Astrocyte (in vitro differentiated cells and primary cell): ENCODE results near the gene BICC1. TPM values are rescaled to one million over a fixed set of nuclear protein-coding genes. Genes with fewer than 3 reads are reported as not detected.

ENCODE experiments used
- DNase-seq: peaks from one replicate; pipeline ENCODE4 v3.0.0-alpha.2; 2010; ENCODE audit warnings: low read depth
- FAIRE-seq: peaks from 2 replicates; lab custom pipeline; 2011; peaks lifted over from hg19 to GRCh38; lab: Jason Lieb, UNC
- H2AFZ ChIP-seq: 2 replicates; pipeline ENCODE4 v1.6.0; 2012; ENCODE audit warnings: low read depth, low read length, inconsistent platforms
- H3K27ac ChIP-seq: 2 replicates; pipeline ENCODE4 v1.5.1; 2011; ENCODE audit warnings: low read depth, low read length, inconsistent platforms
- H3K27me3 ChIP-seq: 2 replicates; pipeline ENCODE4 v1.6.0; 2011; ENCODE audit warnings: low read length, inconsistent platforms; ENCODE audit not compliant: insufficient read depth
- H3K36me3 ChIP-seq: 2 replicates; pipeline ENCODE4 v1.5.1; 2011; ENCODE audit warnings: low read length, inconsistent platforms; ENCODE audit not compliant: insufficient read depth
- H3K4me1 ChIP-seq: 2 replicates; pipeline ENCODE4 v1.5.1; 2011; ENCODE audit warnings: low read length, inconsistent platforms; ENCODE audit not compliant: insufficient read depth
- H3K4me2 ChIP-seq: 2 replicates; pipeline ENCODE4 v1.6.0; 2012; ENCODE audit warnings: low read length, inconsistent platforms
- H3K4me3 ChIP-seq: 2 replicates; pipeline ENCODE4 v1.5.1; 2011; ENCODE audit warnings: low read depth, mild to moderate bottlenecking, low read length, inconsistent platforms; ENCODE audit not compliant: insufficient read depth
- H3K79me2 ChIP-seq: 2 replicates; pipeline ENCODE4 v1.6.0; 2012; ENCODE audit warnings: mild to moderate bottlenecking, low read length, inconsistent platforms; ENCODE audit not compliant: insufficient read depth
- H3K9ac ChIP-seq: 2 replicates; pipeline ENCODE4 v1.6.0; 2012; ENCODE audit warnings: mild to moderate bottlenecking, low read length, inconsistent platforms
- H3K9me3 ChIP-seq: 2 replicates; pipeline ENCODE4 v1.5.1; 2012; ENCODE audit warnings: low read depth, mild to moderate bottlenecking, low read length, inconsistent platforms; ENCODE audit not compliant: insufficient read depth
- H4K20me1 ChIP-seq: 2 replicates; pipeline ENCODE4 v1.6.0; 2012; ENCODE audit warnings: low read length, inconsistent platforms; ENCODE audit not compliant: insufficient read depth
- H3K27ac Mint-ChIP-seq: one replicate; pipeline ENCODE4 v1.8.0; 2021; ENCODE audit warnings: mild to moderate bottlenecking, mixed read lengths; ENCODE audit not compliant: unreplicated experiment
- H3K27me3 Mint-ChIP-seq: one replicate; pipeline ENCODE4 v1.8.0; 2021; ENCODE audit warnings: low read depth, mixed read lengths; ENCODE audit not compliant: unreplicated experiment
- H3K36me3 Mint-ChIP-seq: one replicate; pipeline ENCODE4 v1.8.0; 2021; ENCODE audit warnings: low read depth, mixed read lengths; ENCODE audit not compliant: unreplicated experiment
- H3K4me1 Mint-ChIP-seq: one replicate; pipeline ENCODE4 v1.8.0; 2021; ENCODE audit warnings: low read depth, mixed read lengths; ENCODE audit not compliant: unreplicated experiment
- H3K4me3 Mint-ChIP-seq: one replicate; pipeline ENCODE4 v1.8.0; 2021; ENCODE audit warnings: mild to moderate bottlenecking, moderate library complexity, mixed read lengths; ENCODE audit not compliant: unreplicated experiment
- H3K9me3 Mint-ChIP-seq: one replicate; pipeline ENCODE4 v1.8.0; 2021; ENCODE audit warnings: mild to moderate bottlenecking, mixed read lengths; ENCODE audit not compliant: unreplicated experiment
- CTCF ChIP-seq: IDR thresholded peaks from 2 replicates; pipeline ENCODE4 v1.5.1; 2011; ENCODE audit warnings: low read depth, mild to moderate bottlenecking, inconsistent platforms, low read length, moderate library complexity; ENCODE audit not compliant: insufficient read depth
- EZH2 ChIP-seq: IDR thresholded peaks from 2 replicates; pipeline ENCODE4 v1.6.1; 2012; ENCODE audit warnings: mild to moderate bottlenecking, low read length, inconsistent platforms; ENCODE audit not compliant: insufficient read depth
- total RNA-seq: library from RNA; stranded (reverse); gene quantifications from 2 replicates; pipeline ENCODE4 v1.2.1, GENCODE V29; 2021

Gene BICC1
- total RNA-seq, 1 donor from 2014 or later: 23.0 TPM

DNA sequence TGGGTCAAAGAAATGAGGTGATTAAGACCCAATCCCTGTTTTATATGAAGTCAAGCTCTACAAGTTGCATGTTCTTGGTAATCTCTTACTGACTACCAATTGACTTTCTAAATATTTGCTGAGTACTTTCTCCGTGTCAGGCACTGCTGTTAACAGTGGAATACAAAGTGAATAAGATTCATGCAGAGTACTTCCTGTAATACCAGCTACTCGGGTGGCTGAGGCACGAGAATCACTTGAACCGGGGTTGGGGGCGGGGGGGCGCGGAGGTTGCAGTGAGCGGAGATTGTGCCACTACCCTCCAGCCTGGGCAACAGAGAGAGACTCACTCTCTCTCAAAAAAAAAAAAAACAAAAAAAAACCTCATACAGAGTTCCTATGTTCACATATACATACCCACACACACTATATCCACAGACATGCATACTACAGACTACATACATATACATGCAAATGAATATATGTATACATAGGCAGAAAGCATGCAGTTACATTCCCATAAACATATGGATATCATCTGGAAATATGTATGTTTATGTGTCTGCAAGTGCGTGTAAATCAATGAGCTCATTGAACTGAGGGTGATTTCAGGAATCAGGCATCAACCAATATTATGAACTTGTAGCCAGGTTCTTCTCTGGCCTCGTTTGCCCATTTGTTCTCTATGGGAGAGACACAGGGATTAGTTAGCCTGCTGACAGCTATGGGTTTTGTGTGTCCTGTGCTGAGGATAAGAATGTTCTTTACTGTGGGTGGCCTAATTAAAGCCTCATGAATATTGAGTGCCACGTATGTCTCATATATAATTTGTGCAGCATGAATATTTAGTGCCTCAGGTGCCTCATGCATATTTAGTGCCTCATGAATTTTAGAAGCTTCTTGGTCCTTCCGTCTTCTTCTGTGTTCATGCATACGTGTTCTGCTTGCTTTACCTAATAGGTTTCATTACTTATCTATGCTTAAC, 73.9 kb downstream of the BICC1 start:
- Mint-ChIP-seq H3K4me1 (peaks cover 24% of the 10 kb centered on the region), H3K9me3 (peaks cover 5% of the 10 kb centered on the region), H3K4me3 (no peak overlapping the region), H3K36me3 (peaks cover 9% of the 10 kb centered on the region), H3K27me3 (no peaks in the 10 kb centered on the region), H3K27ac (no peak overlapping the region)
- Histone ChIP-seq H3K27me3 (no peaks in the 10 kb centered on the region), H3K9ac (no peak overlapping the region), H3K79me2 (peaks cover 83% of the 10 kb centered on the region), H3K4me2 (no peak overlapping the region), H4K20me1 (peaks cover 75% of the 10 kb centered on the region), H3K36me3 (peaks cover 4% of the 10 kb centered on the region), H2AFZ (no peak overlapping the region), H3K9me3 (no peaks in the 10 kb centered on the region), H3K4me1 (peaks cover 18% of the 10 kb centered on the region), H3K4me3 (no peak overlapping the region), H3K27ac (no peak overlapping the region)
- FAIRE-seq (no peak), DNase-seq (no peak)
- TF ChIP-seq CTCF (no peak), EZH2 (no peak)

GRCh38 chr10:58587676-58588075, 75.0 kb downstream of the BICC1 start:
- H3K27me3 Mint-ChIP-seq: no peaks in the 10 kb centered on the region
- Histone ChIP-seq H3K4me3 (no peak overlapping the region), H3K9me3 (no peaks in the 10 kb centered on the region), H4K20me1 (peaks cover 68% of the 10 kb centered on the region), H3K36me3 (peaks cover 4% of the 10 kb centered on the region), H3K79me2 (peaks cover 80% of the 10 kb centered on the region), H3K9ac (no peak overlapping the region), H2AFZ (no peak overlapping the region), H3K27ac (no peak overlapping the region), H3K4me2 (no peak overlapping the region), H3K27me3 (no peaks in the 10 kb centered on the region), H3K4me1 (peaks cover 19% of the 10 kb centered on the region)
- H3K4me1 Mint-ChIP-seq: peaks cover 24% of the 10 kb centered on the region
- TF ChIP-seq CTCF (no peak), EZH2 (no peak)
- no peak overlapping the region for H3K27ac Mint-ChIP-seq
- peaks cover 4% of the 10 kb centered on the region for H3K9me3 Mint-ChIP-seq
- DNase-seq (no peak), FAIRE-seq (no peak)
- peaks cover 9% of the 10 kb centered on the region for H3K36me3 Mint-ChIP-seq
- H3K4me3 Mint-ChIP-seq: no peak overlapping the region
